Ishikawa (cell line): Measurements from ENCODE around the gene HRCT1.

Source experiments
- CEBPB ChIP-seq: IDR thresholded peaks from 2 replicates; pipeline ENCODE4 v1.6.1; 2012
- CREB1 ChIP-seq: IDR thresholded peaks from 2 replicates; pipeline ENCODE4 v1.6.1; 2012; ENCODE audit warnings: low read depth
- EGR1 ChIP-seq: IDR thresholded peaks from 2 replicates; pipeline ENCODE4 v1.6.1; 2012
- EP300 ChIP-seq: IDR thresholded peaks from 2 replicates; pipeline ENCODE4 v1.6.1; 2012; ENCODE audit warnings: borderline replicate concordance
- FOXM1 ChIP-seq: IDR thresholded peaks from 2 replicates; pipeline ENCODE4 v1.6.1; 2012; ENCODE audit warnings: low read depth, borderline replicate concordance
- NFIC ChIP-seq: IDR thresholded peaks from 2 replicates; pipeline ENCODE4 v1.6.1; 2012
- RAD21 ChIP-seq: IDR thresholded peaks from 2 replicates; pipeline ENCODE4 v1.6.1; 2012; ENCODE audit warnings: low read depth
- TAF1 ChIP-seq: IDR thresholded peaks from 2 replicates; pipeline ENCODE4 v1.6.1; 2012; ENCODE audit warnings: low read depth, mild to moderate bottlenecking
- TCF12 ChIP-seq: IDR thresholded peaks from 2 replicates; pipeline ENCODE4 v1.6.1; 2012; ENCODE audit warnings: low read depth
- TEAD4 ChIP-seq: IDR thresholded peaks from 2 replicates; pipeline ENCODE4 v1.6.1; 2012
- YY1 ChIP-seq: IDR thresholded peaks from 2 replicates; pipeline ENCODE4 v1.6.1; 2012; ENCODE audit warnings: low read depth
- ZBTB7A ChIP-seq: IDR thresholded peaks from 2 replicates; pipeline ENCODE4 v1.6.1; 2012; ENCODE audit warnings: low read depth
- TF ChIP-seq, protein P1 (sequence below): IDR thresholded peaks from 2 replicates; pipeline ENCODE4 v1.6.1; 2012
- TF ChIP-seq, protein P2 (sequence below): IDR thresholded peaks from 2 replicates; pipeline ENCODE4 v1.6.1; 2012
- TF ChIP-seq, protein P3 (sequence below): IDR thresholded peaks from 2 replicates; pipeline ENCODE4 v1.6.1; 2012; ENCODE audit warnings: low read depth, mild to moderate bottlenecking

The HRCT1 gene

DNA sequence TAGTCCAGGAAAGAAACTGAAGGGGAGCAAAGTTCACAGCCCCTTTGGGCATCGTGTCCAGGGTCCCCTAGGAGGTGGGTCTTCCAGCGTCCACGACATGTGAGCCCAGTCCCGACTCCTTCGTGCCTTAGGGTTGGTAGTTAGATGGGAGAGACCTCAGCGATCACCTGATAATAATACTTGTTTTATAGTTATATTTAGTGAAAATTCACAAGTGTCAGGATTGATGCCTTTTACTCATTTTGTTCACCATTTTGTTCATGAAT is 23.4 kb downstream of the HRCT1 start:
- TF ChIP-seq CEBPB (no peak), YY1 (no peak), TEAD4 (no peak), TCF12 (no peak)

DNA sequence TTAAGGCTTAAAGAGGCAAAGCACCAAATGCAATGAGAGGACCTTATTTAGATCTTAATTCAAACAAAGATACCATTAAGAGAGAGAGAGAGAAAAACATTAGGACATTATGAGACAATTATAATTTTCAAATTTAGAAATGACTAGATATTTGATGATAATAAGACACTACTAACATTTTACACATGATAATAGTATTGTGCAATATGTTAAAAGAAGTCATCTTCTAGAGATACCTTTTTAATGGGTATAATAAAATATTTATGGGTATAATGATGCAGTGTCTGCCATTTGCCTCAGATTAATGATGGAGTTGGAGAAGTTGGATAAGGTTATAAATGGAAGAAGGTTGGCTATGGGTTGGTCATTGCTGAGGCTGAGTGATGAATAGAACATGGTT is 24.5 kb downstream of the HRCT1 start:
- TF ChIP-seq NFIC (no peak), TEAD4 (no peak), FOXM1 (no peak), TAF1 (no peak), RAD21 (no peak), EGR1 (no peak), CEBPB (no peak), YY1 (no peak), ZBTB7A (no peak), EP300 (no peak), CREB1 (no peak)
- TF ChIP-seq, protein P1, sequence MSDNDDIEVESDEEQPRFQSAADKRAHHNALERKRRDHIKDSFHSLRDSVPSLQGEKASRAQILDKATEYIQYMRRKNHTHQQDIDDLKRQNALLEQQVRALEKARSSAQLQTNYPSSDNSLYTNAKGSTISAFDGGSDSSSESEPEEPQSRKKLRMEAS: no peak
- TF ChIP-seq, protein P2, sequence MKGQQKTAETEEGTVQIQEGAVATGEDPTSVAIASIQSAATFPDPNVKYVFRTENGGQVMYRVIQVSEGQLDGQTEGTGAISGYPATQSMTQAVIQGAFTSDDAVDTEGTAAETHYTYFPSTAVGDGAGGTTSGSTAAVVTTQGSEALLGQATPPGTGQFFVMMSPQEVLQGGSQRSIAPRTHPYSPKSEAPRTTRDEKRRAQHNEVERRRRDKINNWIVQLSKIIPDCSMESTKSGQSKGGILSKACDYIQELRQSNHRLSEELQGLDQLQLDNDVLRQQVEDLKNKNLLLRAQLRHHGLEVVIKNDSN: no peak
- TF ChIP-seq, protein P3, sequence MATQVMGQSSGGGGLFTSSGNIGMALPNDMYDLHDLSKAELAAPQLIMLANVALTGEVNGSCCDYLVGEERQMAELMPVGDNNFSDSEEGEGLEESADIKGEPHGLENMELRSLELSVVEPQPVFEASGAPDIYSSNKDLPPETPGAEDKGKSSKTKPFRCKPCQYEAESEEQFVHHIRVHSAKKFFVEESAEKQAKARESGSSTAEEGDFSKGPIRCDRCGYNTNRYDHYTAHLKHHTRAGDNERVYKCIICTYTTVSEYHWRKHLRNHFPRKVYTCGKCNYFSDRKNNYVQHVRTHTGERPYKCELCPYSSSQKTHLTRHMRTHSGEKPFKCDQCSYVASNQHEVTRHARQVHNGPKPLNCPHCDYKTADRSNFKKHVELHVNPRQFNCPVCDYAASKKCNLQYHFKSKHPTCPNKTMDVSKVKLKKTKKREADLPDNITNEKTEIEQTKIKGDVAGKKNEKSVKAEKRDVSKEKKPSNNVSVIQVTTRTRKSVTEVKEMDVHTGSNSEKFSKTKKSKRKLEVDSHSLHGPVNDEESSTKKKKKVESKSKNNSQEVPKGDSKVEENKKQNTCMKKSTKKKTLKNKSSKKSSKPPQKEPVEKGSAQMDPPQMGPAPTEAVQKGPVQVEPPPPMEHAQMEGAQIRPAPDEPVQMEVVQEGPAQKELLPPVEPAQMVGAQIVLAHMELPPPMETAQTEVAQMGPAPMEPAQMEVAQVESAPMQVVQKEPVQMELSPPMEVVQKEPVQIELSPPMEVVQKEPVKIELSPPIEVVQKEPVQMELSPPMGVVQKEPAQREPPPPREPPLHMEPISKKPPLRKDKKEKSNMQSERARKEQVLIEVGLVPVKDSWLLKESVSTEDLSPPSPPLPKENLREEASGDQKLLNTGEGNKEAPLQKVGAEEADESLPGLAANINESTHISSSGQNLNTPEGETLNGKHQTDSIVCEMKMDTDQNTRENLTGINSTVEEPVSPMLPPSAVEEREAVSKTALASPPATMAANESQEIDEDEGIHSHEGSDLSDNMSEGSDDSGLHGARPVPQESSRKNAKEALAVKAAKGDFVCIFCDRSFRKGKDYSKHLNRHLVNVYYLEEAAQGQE: no peak

DNA sequence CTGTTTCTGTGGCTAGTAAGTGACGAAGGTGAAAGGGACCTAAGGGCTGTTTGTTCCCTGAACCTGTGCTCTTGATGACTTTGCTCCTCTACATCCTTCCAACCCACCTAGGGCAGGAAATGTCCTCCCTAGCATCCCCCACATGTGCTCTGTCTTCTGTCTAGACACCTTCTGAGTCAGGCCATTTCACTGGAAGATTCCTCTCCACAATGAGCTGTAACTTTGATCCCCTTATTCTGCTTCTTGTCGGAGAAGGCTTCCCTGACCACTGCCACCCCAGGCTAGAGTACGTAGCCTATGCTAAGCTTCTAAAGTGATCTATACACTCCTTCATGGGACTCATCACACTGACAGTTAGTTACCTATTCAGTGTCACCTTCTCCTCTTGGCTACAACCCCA is 25.0 kb downstream of the HRCT1 start:
- no peak for TF ChIP-seq NFIC
- TF ChIP-seq CREB1: no peak
- TF ChIP-seq TAF1: no peak
- TF ChIP-seq EGR1: no peak
- TF ChIP-seq, protein P3: no peak
- TF ChIP-seq, protein P1: no peak
- TF ChIP-seq ZBTB7A: no peak
- TF ChIP-seq TCF12: no peak
- TF ChIP-seq, protein P2: no peak

DNA sequence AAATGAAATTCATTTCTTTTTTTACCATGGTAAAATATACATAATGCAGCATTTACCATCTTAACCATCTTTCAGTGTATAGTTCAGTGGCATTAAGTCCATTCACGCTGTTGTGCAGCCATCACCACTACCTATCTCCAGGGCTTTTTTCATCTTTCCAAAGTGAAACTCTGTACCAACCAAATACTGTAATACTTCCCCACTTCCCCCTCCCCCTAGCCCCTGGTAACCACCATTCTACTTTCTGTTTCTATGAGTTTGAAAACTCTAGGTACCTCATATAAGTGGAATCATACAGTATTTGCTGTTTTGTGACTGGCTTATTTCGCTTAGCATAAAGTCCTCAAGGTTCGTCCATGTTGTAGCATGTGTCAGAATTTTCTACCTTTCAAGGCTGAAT is 26.7 kb downstream of the HRCT1 start:
- no peak for TF ChIP-seq YY1
- no peak for TF ChIP-seq CREB1
- no peak for TF ChIP-seq TAF1
- TF ChIP-seq FOXM1: no peak
- TF ChIP-seq RAD21: no peak
- no peak for TF ChIP-seq CEBPB
- no peak for TF ChIP-seq TCF12
- TF ChIP-seq, protein P1: no peak
- no peak for TF ChIP-seq NFIC
- TF ChIP-seq, protein P3: no peak
- TF ChIP-seq TEAD4: no peak
- no peak for TF ChIP-seq EGR1

DNA sequence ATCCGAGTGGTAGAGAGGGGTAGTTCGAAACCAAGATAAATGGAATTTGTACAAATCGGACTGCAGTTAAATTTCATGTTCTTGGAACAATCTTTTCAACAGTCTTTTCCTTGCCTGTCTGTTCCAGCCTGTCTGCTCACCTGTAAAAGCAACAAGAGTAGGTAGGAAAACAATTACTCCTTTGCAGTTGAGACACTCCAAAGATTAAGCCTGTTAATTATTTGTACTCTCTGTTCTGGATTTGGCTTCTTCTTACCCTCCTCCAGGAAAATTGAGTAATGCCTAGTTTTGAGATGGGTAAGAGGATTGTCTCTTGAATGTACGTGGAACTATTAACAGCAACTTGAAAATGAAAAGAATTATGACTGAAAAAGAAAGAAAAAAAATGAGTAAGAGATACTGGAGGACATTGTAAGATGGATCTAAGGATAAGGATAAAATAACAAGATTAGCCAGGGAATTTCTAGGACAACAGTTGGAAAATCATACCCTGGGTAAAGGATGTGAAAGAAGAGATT is 27.6 kb downstream of the HRCT1 start:
- TF ChIP-seq NFIC (no peak), FOXM1 (no peak), YY1 (no peak), RAD21 (no peak), ZBTB7A (no peak)
- TF ChIP-seq, protein P3: no peak
